Epithelial cell of esophagus (primary cell): ENCODE data around the gene PTPRK.

Experiments used
- DNase-seq: peaks from one replicate; pipeline ENCODE4 v3.0.0; 2010; ENCODE audit warnings: low read depth
- H3K4me3 ChIP-seq: 2 replicates; pipeline ENCODE4 v1.5.1; 2011; ENCODE audit warnings: mild to moderate bottlenecking, low read length, control low read depth
- CTCF ChIP-seq: IDR thresholded peaks from 2 replicates; pipeline ENCODE4 v1.5.1; 2011; ENCODE audit warnings: low read depth, mild to moderate bottlenecking, low read length, control low read depth, inconsistent platforms; ENCODE audit not compliant: insufficient read depth; ENCODE audit errors: missing control alignments

The PTPRK gene

DNA sequence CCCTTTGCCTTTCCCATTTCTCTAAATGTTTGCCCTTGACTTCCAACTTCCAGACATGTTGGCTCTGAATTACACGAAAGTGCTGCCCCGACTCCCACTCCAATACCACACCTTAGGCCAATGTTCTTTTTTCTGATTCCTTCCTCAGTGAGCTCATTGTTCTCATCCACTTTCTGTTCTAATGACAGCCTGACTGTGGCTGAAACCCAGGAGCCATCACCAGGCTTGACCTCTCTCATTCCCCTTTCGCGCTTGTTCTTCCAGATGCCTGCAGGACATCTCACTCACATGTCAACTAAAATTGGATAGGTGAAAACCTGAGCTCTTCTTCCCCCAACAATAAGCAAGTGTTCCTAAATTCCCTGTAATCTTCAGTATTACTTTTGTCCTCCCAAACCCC, 40.4 kb downstream of the PTPRK start:
- no peak for TF ChIP-seq CTCF
- no peak overlapping the region for H3K4me3 ChIP-seq
- DNase-seq: no peak

DNA sequence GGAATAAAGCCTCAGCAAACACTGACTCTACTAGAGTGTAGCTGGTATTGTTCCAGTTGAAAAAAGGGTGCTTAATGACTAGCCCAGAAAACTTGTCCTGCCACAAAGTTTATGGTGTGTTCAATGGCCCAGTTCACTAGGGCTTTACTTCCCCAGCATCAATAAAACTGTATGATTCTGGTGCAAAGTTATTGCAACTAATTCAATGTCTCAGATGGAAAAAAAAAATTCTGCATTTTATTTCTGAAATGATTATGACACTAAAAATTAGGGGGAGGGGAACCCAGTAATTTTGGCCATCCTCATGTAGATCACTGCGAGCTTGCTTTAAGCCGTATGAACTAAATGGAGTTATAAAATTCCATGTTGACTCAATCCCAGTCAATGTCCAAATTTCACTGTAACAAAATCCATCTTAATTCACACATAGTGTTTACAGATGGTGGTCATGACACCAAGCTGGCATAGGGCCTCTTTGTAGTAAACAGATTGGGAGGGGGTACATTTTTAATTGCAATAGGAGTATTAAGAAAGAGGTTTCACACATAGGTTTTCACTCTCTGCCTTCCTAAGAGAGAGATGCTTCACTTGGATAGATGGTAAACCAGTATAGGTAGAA, 41.2 kb downstream of the PTPRK start:
- no peak overlapping the region for H3K4me3 ChIP-seq
- no peak for DNase-seq
- no peak for TF ChIP-seq CTCF

- H3K4me3 ChIP-seq: no peak overlapping the region
- peak; percentile 36 for DNase-seq
- no peak for TF ChIP-seq CTCF
Observed at GRCh38 chr6:128478230-128479047, 42.0 kb downstream of the PTPRK start.

DNA sequence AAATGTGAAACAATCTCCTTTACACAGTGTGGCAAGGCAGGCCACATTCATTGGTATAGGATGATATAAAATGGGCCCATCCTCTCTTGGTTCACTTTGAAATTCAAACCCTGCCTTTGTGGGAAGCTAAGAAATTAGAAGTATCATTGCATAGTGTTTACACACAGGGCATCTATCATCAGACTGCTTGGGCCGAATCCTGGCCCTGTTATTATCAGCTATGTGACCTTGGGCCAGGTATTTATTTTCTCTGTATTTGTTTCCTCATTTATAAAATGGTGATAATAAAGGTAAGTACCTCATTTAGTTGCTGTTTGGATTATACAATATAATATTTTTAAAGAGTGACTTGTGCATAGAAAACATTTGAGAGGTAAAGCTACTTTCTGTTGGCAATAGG, 45.5 kb downstream of the PTPRK start:
- no peak for TF ChIP-seq CTCF
- no peak overlapping the region for H3K4me3 ChIP-seq
- DNase-seq: no peak

DNA sequence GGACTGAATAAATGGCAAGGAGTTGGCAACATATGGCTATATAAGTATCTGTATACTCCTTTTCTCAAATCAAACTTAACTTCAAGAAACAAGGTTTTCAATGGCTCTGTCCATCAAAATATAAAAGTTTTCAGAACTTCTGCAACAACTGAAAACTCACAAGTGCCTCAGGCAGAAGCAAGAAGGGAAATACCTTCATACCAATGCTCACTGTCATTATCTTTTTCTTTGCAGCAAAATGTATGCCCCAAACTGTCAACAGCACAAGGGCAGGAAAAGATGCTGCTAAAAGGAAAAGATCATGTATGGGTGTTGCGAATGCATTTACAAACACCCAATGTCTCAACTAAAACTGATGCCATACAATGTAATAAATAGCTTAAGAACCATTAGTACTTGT, 45.9 kb downstream of the PTPRK start:
- DNase-seq: peak; percentile 46
- H3K4me3 ChIP-seq: no peak overlapping the region
- TF ChIP-seq CTCF: no peak

DNA sequence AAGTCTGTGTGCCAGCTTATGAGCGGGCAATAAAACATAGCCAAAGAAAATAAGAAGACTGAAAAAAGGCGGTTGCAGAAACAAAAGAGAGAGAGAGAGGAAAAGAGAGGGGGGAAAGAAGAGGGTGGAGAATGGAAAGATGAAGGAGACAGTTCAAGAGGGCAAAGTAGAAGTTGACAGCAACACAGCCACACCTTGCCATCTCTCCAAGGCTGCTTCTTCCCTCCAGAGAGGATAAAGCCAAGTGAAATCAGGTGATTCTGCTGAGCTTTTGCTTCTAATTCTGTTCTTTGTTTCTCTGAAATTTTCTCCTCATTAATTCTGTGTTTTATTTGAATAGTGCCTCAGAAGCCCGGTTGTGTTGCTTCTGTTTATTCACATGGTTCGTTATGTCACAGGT, 48.5 kb downstream of the PTPRK start:
- DNase-seq: no peak
- no peak for TF ChIP-seq CTCF
- no peak overlapping the region for H3K4me3 ChIP-seq
